Ascending aorta (tissue), 2 donors: ENCODE results near the gene CCSER1. TPM values are rescaled to one million over a fixed set of nuclear protein-coding genes. Genes with fewer than 3 reads are reported as not detected.

Experiments used
- DNase-seq, 2 donors: peaks; one replicate each; pipeline ENCODE4 v3.0.0-alpha.2; 2019; ENCODE audit warnings: low spot score in 2 of 2
- H3K27ac ChIP-seq, 2 donors: fragments of 200-600 bp; sonication (generic); one replicate each; pipeline ENCODE4 v1.5.1; 2016 to 2017; ENCODE audit warnings: mild to moderate bottlenecking in 1 of 2
- H3K27me3 ChIP-seq: fragments of 200-600 bp; sonication (generic); one replicate; pipeline ENCODE4 v1.5.1; 2017
- H3K36me3 ChIP-seq, 2 donors: fragments of 200-600 bp; sonication (generic); one replicate each; pipeline ENCODE4 v1.5.1; 2016
- H3K4me1 ChIP-seq, 2 donors: fragments of 200-600 bp; sonication (generic); one replicate each; pipeline ENCODE4 v1.5.1; 2016 to 2017; ENCODE audit warnings: mild to moderate bottlenecking in 1 of 2
- H3K4me3 ChIP-seq, 2 donors: fragments of 200-600 bp; sonication (generic); one replicate each; pipeline ENCODE4 v1.5.1; 2016 to 2017; ENCODE audit warnings: mild to moderate bottlenecking in 1 of 2
- H3K9me3 ChIP-seq, 2 donors: fragments of 200-600 bp; sonication (generic); one replicate each; pipeline ENCODE4 v1.5.1; 2016
- intact Hi-C: fragments of 100-400 bp; cut with DNase I; formaldehyde crosslinking; loops from one replicate; pipeline ENCODE4 v1.15.1; 2023
- total RNA-seq: library from RNA; depleted of rRNA; stranded (reverse); fragments of >200 nt; gene quantifications from one replicate; pipeline ENCODE4 v1.1.0, GENCODE V29; 2016
- TF ChIP-seq, protein P1 (sequence below), 3 experiments: fragments of 200-600 bp in 2 of 3; fragments of 450-650 bp in 1 of 3; sonication (generic) in 2 of 3; IDR thresholded peaks; one replicate each; pipeline ENCODE4 v1.5.1; 2016 to 2019; ENCODE audit warnings: antibody characterized with exemption in 3 of 3, mild to moderate bottlenecking in 1 of 3, moderate library complexity in 1 of 3

The CCSER1 gene
- total RNA-seq, 1 donor from 2014 or later = 8.9 TPM

DNA sequence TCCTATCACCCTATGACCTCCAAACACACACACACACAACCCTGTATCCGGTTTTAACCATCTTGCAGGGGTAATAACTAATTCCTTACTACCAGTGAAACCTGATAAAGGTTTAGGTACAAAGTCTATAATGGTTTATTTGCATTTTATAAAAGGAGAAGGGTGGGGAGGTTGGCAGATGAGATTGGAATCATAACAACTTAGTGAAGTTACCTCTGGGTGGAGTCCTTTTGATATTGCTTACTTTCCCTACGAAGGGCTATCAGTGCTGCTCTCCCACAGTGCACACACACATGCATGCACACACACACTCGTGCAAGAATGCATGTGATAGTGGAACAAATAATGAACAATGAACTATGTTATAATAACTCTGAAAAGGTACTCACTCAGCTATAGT, 56.1 kb downstream of the CCSER1 start:
- intact Hi-C loops = no loop called here
- no peaks in the 10 kb centered on the region for H3K9me3 ChIP-seq
- no peaks in the 10 kb centered on the region for H3K4me1 ChIP-seq
- H3K36me3 ChIP-seq = no peaks in the 10 kb centered on the region
- TF ChIP-seq, protein P1, sequence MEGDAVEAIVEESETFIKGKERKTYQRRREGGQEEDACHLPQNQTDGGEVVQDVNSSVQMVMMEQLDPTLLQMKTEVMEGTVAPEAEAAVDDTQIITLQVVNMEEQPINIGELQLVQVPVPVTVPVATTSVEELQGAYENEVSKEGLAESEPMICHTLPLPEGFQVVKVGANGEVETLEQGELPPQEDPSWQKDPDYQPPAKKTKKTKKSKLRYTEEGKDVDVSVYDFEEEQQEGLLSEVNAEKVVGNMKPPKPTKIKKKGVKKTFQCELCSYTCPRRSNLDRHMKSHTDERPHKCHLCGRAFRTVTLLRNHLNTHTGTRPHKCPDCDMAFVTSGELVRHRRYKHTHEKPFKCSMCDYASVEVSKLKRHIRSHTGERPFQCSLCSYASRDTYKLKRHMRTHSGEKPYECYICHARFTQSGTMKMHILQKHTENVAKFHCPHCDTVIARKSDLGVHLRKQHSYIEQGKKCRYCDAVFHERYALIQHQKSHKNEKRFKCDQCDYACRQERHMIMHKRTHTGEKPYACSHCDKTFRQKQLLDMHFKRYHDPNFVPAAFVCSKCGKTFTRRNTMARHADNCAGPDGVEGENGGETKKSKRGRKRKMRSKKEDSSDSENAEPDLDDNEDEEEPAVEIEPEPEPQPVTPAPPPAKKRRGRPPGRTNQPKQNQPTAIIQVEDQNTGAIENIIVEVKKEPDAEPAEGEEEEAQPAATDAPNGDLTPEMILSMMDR (IDR thresholded peaks at IDR 0.05) = no peak
- H3K27me3 ChIP-seq = no peaks in the 10 kb centered on the region
- no peak overlapping the region for H3K27ac ChIP-seq
- H3K4me3 ChIP-seq = no peak overlapping the region
- no peak for DNase-seq

DNA sequence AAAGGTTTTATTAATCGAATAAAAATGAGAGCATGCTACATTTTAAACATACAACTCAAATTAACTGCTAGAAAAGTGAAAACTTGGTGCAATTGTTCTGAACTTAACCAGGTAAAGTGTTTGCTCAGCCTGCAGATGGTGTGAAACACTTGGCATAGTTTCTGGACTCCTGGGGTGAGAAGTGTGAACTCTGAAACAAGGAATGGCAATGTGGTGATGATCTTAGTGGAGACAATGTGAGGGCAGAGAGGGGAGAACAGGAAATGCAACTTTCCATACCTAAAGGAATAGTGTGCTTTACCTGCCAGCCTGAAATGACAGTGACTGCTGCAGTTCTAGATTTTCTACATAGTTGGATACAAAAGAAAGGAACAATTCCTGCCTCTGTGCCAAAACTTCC, 57.4 kb downstream of the CCSER1 start:
- intact Hi-C loops = no loop called here
- Histone ChIP-seq H3K4me3 (no peak overlapping the region), H3K27ac (no peak overlapping the region), H3K4me1 (no peaks in the 10 kb centered on the region), H3K9me3 (no peaks in the 10 kb centered on the region), H3K36me3 (no peaks in the 10 kb centered on the region), H3K27me3 (no peaks in the 10 kb centered on the region)
- DNase-seq = no peak
- TF ChIP-seq, protein P1 (IDR thresholded peaks at IDR 0.05) = no peak

DNA sequence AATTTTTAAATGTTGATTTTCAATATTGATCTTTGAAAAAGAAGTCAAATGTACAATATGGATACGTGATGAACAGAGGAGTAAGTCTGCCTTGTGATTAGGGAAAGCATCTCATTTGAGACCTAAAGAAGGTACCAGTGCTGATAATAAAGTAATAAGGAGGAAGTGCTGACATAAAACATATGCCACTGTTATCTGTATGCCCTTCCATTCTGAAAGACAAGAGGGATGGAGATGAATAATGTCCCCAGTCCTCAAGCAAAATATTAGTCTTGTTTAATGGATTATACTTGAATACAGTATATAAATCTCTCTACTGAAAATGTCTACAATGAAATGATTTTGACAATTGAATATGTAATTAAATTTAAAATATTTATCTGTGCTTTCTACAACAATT, 58.2 kb downstream of the CCSER1 start:
- TF ChIP-seq, protein P1 (IDR thresholded peaks at IDR 0.05) = no peak
- Histone ChIP-seq H3K27me3 (no peaks in the 10 kb centered on the region), H3K4me3 (no peak overlapping the region), H3K27ac (no peak overlapping the region), H3K36me3 (no peaks in the 10 kb centered on the region), H3K9me3 (no peaks in the 10 kb centered on the region), H3K4me1 (no peaks in the 10 kb centered on the region)
- no peak for DNase-seq
- intact Hi-C loops = no loop called here

DNA sequence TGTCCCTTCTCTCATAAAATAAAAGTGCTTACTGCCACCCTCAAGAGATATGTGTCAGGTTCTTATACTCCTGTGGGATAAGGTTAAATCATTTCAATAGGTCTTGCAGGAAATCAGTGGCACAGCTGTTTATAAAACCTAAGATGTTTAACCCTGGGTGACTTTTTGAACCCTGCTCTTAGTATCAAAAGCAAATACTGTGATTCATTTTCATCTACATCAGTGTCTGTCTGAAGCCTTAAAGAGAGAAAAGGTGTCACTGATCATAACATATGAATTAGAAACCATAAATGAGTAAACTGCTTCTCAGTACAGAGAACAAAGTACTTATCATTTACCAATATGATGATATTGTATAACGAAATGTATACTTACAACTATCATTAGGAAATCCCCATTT, 59.0 kb downstream of the CCSER1 start:
- H3K36me3 ChIP-seq = no peaks in the 10 kb centered on the region
- intact Hi-C loops = no loop called here
- no peaks in the 10 kb centered on the region for H3K9me3 ChIP-seq
- no peak overlapping the region for H3K27ac ChIP-seq
- H3K27me3 ChIP-seq = no peaks in the 10 kb centered on the region
- TF ChIP-seq, protein P1 (IDR thresholded peaks at IDR 0.05) = no peak
- H3K4me1 ChIP-seq = no peaks in the 10 kb centered on the region
- no peak overlapping the region for H3K4me3 ChIP-seq
- DNase-seq = no peak

DNA sequence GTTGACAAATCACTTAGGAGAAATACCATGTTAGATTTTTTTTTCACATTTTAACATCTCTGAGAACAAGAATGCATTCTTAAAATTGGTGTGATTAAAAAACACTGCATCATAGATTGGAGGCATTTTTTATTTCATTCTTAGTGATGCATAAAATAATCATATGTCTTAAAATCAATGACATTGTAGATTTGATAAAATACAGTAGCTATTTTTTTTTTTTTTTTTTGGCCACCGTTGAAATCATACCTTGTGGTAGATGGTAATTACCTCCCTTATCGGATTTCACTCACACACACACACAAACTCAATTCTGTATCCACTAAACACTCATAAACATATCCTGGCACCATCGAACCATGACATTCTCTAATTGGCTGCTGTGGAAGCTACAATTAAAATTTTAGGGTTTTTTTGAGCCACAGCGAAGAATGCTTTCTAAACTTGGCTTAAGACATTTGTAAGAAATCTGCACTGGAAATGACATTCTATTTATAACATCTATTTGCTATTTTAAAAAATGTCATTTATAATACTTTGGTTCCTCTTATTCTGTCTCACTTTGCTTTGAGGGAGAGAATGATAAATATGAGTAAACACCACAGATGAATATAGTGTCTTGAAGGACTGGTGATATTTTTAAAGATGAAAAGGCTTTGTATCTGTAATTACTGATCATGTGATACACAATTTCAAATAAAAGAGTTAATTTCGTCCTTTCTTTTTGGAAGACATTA, 60.1 kb downstream of the CCSER1 start:
- Histone ChIP-seq H3K27ac (no peak overlapping the region), H3K36me3 (no peaks in the 10 kb centered on the region), H3K4me3 (no peak overlapping the region), H3K9me3 (no peaks in the 10 kb centered on the region), H3K27me3 (no peaks in the 10 kb centered on the region), H3K4me1 (no peaks in the 10 kb centered on the region)
- DNase-seq = no peak
- TF ChIP-seq, protein P1 (IDR thresholded peaks at IDR 0.05) = no peak
- intact Hi-C loops = no loop called here

DNA sequence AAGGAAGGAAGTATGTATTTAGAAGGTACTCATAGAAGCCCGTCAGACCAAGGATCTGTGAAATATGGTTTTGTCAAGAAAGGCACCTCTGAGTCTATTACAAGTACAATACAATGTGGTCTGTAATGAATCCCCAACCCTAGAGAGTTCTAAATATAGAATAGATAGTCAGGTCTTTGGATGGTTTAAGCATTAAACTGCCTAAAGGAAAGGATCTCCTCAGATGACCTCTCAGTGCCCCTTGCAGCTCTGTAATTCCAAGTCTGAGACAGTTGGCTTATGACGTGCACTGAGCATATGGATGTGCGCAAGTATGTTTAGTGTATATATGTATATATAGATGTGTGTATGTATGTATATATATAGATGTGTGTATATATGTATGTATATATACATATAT, 62.0 kb downstream of the CCSER1 start:
- H3K4me1 ChIP-seq = no peaks in the 10 kb centered on the region
- TF ChIP-seq, protein P1 (IDR thresholded peaks at IDR 0.05) = no peak
- intact Hi-C loops = no loop called here
- H3K4me3 ChIP-seq = no peak overlapping the region
- H3K27me3 ChIP-seq = no peaks in the 10 kb centered on the region
- H3K9me3 ChIP-seq = no peaks in the 10 kb centered on the region
- no peaks in the 10 kb centered on the region for H3K36me3 ChIP-seq
- no peak overlapping the region for H3K27ac ChIP-seq
- no peak for DNase-seq
